WERI-Rb-1 (cell line): ENCODE measurements around the gene CASD1.

ENCODE experiments used
- DNase-seq: peaks from one replicate; pipeline ENCODE4 v3.0.0-alpha.2; 2020
- H3K27ac ChIP-seq: fragments of 250-450 bp; sonication (Bioruptor Pico); 2 replicates; pipeline ENCODE4 v1.5.1; 2020; ENCODE audit warnings: mild to moderate bottlenecking, moderate library complexity
- H3K27me3 ChIP-seq: fragments of 250-450 bp; sonication (Bioruptor Pico); 2 replicates; pipeline ENCODE4 v1.5.1; 2021; ENCODE audit warnings: mild to moderate bottlenecking, low read depth, moderate library complexity; ENCODE audit not compliant: insufficient read depth, severe bottlenecking
- H3K36me3 ChIP-seq: fragments of 250-450 bp; sonication (Bioruptor Pico); 2 replicates; pipeline ENCODE4 v1.5.1; 2020; ENCODE audit warnings: mild to moderate bottlenecking, moderate library complexity
- H3K4me3 ChIP-seq: 2 replicates; pipeline ENCODE4 v1.5.1; 2011; ENCODE audit warnings: low read depth, mild to moderate bottlenecking, control low read depth, low read length
- H3K9me3 ChIP-seq: fragments of 250-450 bp; sonication (Bioruptor Pico); 2 replicates; pipeline ENCODE4 v1.5.1; 2021; ENCODE audit warnings: mild to moderate bottlenecking, moderate library complexity; ENCODE audit not compliant: severe bottlenecking
- TF ChIP-seq, protein P1 (sequence below): IDR thresholded peaks from 2 replicates; pipeline ENCODE4 v1.5.1; 2011; ENCODE audit warnings: low read depth, mild to moderate bottlenecking, control low read depth, inconsistent platforms, low read length

The CASD1 gene

DNA sequence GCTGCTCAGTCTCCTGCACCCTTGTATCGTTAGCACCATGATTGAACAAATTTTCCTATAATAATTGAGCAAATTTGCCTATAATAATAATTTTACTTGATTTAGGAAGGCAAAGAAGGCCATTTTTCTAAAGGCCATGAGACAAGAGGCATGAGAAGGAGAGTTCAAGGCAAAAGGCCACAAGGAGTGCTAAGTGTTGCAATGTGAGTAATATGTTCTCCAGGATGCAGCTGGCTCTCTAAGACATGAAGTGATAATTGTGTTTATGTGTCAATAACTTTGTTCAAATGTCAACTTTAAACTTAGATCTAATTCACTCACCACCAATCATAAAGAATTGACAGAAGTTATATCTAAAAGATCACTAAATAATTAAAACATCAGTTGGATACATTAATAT is 92.6 kb downstream of the CASD1 start:
- H3K4me3 ChIP-seq = no peak overlapping the region
- TF ChIP-seq, protein P1, sequence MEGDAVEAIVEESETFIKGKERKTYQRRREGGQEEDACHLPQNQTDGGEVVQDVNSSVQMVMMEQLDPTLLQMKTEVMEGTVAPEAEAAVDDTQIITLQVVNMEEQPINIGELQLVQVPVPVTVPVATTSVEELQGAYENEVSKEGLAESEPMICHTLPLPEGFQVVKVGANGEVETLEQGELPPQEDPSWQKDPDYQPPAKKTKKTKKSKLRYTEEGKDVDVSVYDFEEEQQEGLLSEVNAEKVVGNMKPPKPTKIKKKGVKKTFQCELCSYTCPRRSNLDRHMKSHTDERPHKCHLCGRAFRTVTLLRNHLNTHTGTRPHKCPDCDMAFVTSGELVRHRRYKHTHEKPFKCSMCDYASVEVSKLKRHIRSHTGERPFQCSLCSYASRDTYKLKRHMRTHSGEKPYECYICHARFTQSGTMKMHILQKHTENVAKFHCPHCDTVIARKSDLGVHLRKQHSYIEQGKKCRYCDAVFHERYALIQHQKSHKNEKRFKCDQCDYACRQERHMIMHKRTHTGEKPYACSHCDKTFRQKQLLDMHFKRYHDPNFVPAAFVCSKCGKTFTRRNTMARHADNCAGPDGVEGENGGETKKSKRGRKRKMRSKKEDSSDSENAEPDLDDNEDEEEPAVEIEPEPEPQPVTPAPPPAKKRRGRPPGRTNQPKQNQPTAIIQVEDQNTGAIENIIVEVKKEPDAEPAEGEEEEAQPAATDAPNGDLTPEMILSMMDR = no peak
- H3K27me3 ChIP-seq = no peaks in the 10 kb centered on the region
- H3K27ac ChIP-seq = no peak overlapping the region
- no peaks in the 10 kb centered on the region for H3K9me3 ChIP-seq
- H3K36me3 ChIP-seq = peaks cover 14% of the 10 kb centered on the region
- DNase-seq = no peak

DNA sequence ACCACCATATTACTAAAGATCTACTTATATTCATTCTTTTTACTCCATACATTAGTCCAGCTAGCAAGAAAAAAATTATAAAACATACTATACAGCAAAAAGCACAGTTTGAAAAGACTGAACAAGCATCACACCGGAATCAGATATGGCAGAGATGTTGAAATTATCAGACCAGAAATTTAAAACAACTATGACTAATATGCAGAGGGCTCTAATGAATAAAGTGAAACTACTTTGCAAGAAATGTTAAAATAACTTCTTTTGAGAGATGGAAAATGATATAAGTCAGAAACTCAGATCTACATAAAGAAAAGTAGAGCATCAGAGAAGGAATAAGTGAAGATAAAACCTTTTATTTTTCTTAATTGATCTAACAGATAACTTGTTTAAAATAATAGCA is 95.4 kb downstream of the CASD1 start:
- Histone ChIP-seq H3K9me3 (no peaks in the 10 kb centered on the region), H3K36me3 (peaks cover 7% of the 10 kb centered on the region), H3K27me3 (no peaks in the 10 kb centered on the region), H3K4me3 (no peak overlapping the region), H3K27ac (no peak overlapping the region)
- TF ChIP-seq, protein P1 = no peak
- DNase-seq = no peak
